ENCODE results near the gene CDC73.
"Not testable (repeated sequence)": the region's sequence is repeated elsewhere in the genome, so short reads cannot be mapped to it uniquely, and the experiment has no call there.

The CDC73 gene

DNA sequence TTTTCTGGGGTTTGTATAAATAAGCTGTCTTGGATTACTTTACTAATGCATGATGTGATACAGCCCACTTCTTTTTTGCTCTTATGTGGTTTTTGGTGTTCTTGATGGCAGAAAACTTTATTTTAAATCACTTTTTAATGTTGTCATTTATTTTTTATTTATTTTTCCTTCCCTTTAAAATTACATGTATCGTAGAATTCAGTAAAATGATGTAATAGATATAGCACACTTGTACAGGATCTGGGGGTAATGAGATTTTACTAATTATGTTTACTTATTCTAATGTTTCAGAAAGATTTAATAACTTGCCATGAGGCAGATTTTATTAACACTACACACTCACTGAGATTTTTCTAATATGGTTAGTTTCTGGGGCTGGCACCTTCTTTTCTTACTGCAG, 65.3 kb downstream of the CDC73 start:
- Histone ChIP-seq H4K20me1 (ENCODE audit: insufficient read depth, low read length) (no peaks in the 10 kb centered on the region; the same call in 1 of the 2 replicates), H3K27ac (ENCODE audit: low read length) (no peak overlapping the region), H3K9ac (ENCODE audit: low read depth, low read length) (no peak overlapping the region), H3K36me3 (ENCODE audit: insufficient read depth, low read length) (peaks cover 13% of the 10 kb centered on the region; the same call in 1 of the 2 replicates), H3K4me1 (ENCODE audit: insufficient read depth, low read length) (no peaks in the 10 kb centered on the region), H3K4me2 (ENCODE audit: insufficient read depth, low read length) (no peak overlapping the region), H3K4me3 (ENCODE audit: low read depth in 1 of 2, low read length in 2 of 2) (no peak overlapping the region), H3K9me3 (ENCODE audit: insufficient read depth, low read length, severe bottlenecking) (peaks cover 1% of the 10 kb centered on the region), H2AFZ (ENCODE audit: low read depth, low read length) (no peak overlapping the region), H3K79me2 (ENCODE audit: insufficient read depth, low read length) (peaks cover 76% of the 10 kb centered on the region), H3K27me3 (ENCODE audit: insufficient read depth, low read length, poor library complexity) (no peaks in the 10 kb centered on the region)
- no peak for TF ChIP-seq CTCF (IDR thresholded peaks at IDR 0.05; ENCODE audit: borderline replicate concordance, extremely low read depth, low read length, poor library complexity, severe bottlenecking)
- TF ChIP-seq EZH2 (IDR thresholded peaks at IDR 0.05; ENCODE audit: borderline replicate concordance, low read depth, low read length, severe bottlenecking) = no peak
- no peak for ATAC-seq (ENCODE audit: insufficient read depth, low read depth)
- no peak for DNase-seq

GRCh38 chr1:193188915-193189314, 67.1 kb downstream of the CDC73 start:
- H3K79me2 ChIP-seq (ENCODE audit: insufficient read depth, low read length) = peaks cover 72% of the 10 kb centered on the region
- H4K20me1 ChIP-seq (ENCODE audit: insufficient read depth, low read length); H3K9me3 ChIP-seq (ENCODE audit: insufficient read depth, low read length, severe bottlenecking); H3K4me1 ChIP-seq (ENCODE audit: insufficient read depth, low read length); ATAC-seq (ENCODE audit: insufficient read depth, low read depth); H2AFZ ChIP-seq (ENCODE audit: low read depth, low read length); DNase-seq; H3K4me3 ChIP-seq (ENCODE audit: low read depth in 1 of 2, low read length in 2 of 2); H3K9ac ChIP-seq (ENCODE audit: low read depth, low read length); H3K27ac ChIP-seq (ENCODE audit: low read length); H3K27me3 ChIP-seq (ENCODE audit: insufficient read depth, low read length, poor library complexity); H3K4me2 ChIP-seq (ENCODE audit: insufficient read depth, low read length): not testable (repeated sequence)
- H3K36me3 ChIP-seq (ENCODE audit: insufficient read depth, low read length) = peaks cover 22% of the 10 kb centered on the region

- Histone ChIP-seq H3K79me2 (ENCODE audit: insufficient read depth, low read length) (peaks cover 66% of the 10 kb centered on the region), H3K9me3 (ENCODE audit: insufficient read depth, low read length, severe bottlenecking) (peaks cover 8% of the 10 kb centered on the region), H3K27ac (ENCODE audit: low read length) (no peak overlapping the region), H3K27me3 (ENCODE audit: insufficient read depth, low read length, poor library complexity) (no peaks in the 10 kb centered on the region), H3K4me1 (ENCODE audit: insufficient read depth, low read length) (no peaks in the 10 kb centered on the region), H3K9ac (ENCODE audit: low read depth, low read length) (no peak overlapping the region), H3K4me2 (ENCODE audit: insufficient read depth, low read length) (no peak overlapping the region), H3K36me3 (ENCODE audit: insufficient read depth, low read length) (peaks cover 22% of the 10 kb centered on the region), H4K20me1 (ENCODE audit: insufficient read depth, low read length) (no peaks in the 10 kb centered on the region; the same call in 1 of the 2 replicates), H2AFZ (ENCODE audit: low read depth, low read length) (no peak overlapping the region), H3K4me3 (ENCODE audit: low read depth in 1 of 2, low read length in 2 of 2) (no peak overlapping the region)
- ATAC-seq (ENCODE audit: insufficient read depth, low read depth) (no peak), DNase-seq (no peak)
- TF ChIP-seq CTCF (IDR thresholded peaks at IDR 0.05; ENCODE audit: borderline replicate concordance, extremely low read depth, low read length, poor library complexity, severe bottlenecking) (no peak), EZH2 (IDR thresholded peaks at IDR 0.05; ENCODE audit: borderline replicate concordance, low read depth, low read length, severe bottlenecking) (no peak)
These were observed 67.7 kb downstream of the CDC73 start for GRCh38 chr1:193189442-193190095.

GRCh38 chr1:193190096-193190744, 68.4 kb downstream of the CDC73 start:
- Histone ChIP-seq H3K79me2 (ENCODE audit: insufficient read depth, low read length) (peaks cover 64% of the 10 kb centered on the region), H3K4me2 (ENCODE audit: insufficient read depth, low read length) (no peak overlapping the region), H3K4me3 (ENCODE audit: low read depth in 1 of 2, low read length in 2 of 2) (no peak overlapping the region), H3K36me3 (ENCODE audit: insufficient read depth, low read length) (peaks cover 22% of the 10 kb centered on the region), H2AFZ (ENCODE audit: low read depth, low read length) (no peak overlapping the region), H3K9ac (ENCODE audit: low read depth, low read length) (no peak overlapping the region), H3K9me3 (ENCODE audit: insufficient read depth, low read length, severe bottlenecking) (peaks cover 8% of the 10 kb centered on the region), H4K20me1 (ENCODE audit: insufficient read depth, low read length) (no peaks in the 10 kb centered on the region; the same call in 1 of the 2 replicates), H3K4me1 (ENCODE audit: insufficient read depth, low read length) (no peaks in the 10 kb centered on the region), H3K27me3 (ENCODE audit: insufficient read depth, low read length, poor library complexity) (no peaks in the 10 kb centered on the region), H3K27ac (ENCODE audit: low read length) (no peak overlapping the region)
- no peak for ATAC-seq (ENCODE audit: insufficient read depth, low read depth)
- TF ChIP-seq CTCF (IDR thresholded peaks at IDR 0.05; ENCODE audit: borderline replicate concordance, extremely low read depth, low read length, poor library complexity, severe bottlenecking) (no peak), EZH2 (IDR thresholded peaks at IDR 0.05; ENCODE audit: borderline replicate concordance, low read depth, low read length, severe bottlenecking) (no peak)
- DNase-seq = no peak
